ENCODE results near the gene KDELR3.

- TF ChIP-seq POLR2A (IDR thresholded peaks at IDR 0.05) (no peak), CTCF (IDR thresholded peaks at IDR 0.05 in 8 of 11, conservative IDR thresholded peaks at IDR 0.05 in 3 of 11) (no peak)
Measured at GRCh38 chr22:38419121-38419857, 48.6 kb upstream of the KDELR3 start.

Measured in spleen (tissue), 7 donors.